ENCODE measurements around the gene NACC2. TPM values are rescaled to one million over a fixed set of nuclear protein-coding genes. Genes with fewer than 3 reads are reported as not detected.

NACC2 gene
- total RNA-seq, 2 donors from 2014 or later = 24.5 to 55.2 TPM

DNA sequence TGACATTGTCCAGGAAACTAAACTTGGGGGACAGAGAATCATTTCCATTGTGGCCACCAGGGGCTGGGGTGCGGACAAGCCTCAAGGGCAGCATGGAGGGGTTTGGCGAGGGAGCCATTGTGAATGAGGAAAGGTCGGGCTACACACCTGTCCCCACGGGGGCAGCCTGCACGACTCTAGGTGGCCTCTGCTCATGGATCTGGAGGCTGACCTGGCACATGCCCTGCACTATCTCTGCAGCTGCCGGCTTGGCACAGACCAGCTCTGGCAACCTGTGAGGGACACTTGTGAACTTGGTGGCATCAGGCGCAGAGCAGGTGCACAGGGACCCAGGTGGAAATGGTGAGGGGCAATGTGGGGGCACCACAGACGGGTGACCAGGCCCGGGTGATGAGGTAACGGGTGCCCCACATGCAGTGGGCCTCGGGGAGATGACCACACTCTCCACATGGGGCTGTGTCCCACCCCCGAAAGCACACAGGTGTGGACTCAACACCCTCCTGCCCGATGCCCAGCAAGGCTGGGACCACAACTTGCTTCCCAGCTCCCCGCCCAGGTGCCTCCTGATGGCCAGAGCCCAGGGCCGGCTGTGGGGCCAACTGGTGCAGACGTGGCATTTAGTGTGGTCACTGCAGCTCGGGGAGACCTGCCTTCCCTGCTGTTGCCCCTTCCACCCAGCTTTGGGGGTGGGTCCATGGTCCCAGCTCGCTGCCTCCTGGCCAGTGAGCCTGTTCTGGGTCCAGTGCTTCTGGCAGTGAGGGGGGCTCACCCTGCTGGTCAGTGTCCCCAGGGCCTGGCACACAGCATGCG lies 73.0 kb downstream of the NACC2 start:
- no peak overlapping the region for H3K4me3 ChIP-seq

DNA sequence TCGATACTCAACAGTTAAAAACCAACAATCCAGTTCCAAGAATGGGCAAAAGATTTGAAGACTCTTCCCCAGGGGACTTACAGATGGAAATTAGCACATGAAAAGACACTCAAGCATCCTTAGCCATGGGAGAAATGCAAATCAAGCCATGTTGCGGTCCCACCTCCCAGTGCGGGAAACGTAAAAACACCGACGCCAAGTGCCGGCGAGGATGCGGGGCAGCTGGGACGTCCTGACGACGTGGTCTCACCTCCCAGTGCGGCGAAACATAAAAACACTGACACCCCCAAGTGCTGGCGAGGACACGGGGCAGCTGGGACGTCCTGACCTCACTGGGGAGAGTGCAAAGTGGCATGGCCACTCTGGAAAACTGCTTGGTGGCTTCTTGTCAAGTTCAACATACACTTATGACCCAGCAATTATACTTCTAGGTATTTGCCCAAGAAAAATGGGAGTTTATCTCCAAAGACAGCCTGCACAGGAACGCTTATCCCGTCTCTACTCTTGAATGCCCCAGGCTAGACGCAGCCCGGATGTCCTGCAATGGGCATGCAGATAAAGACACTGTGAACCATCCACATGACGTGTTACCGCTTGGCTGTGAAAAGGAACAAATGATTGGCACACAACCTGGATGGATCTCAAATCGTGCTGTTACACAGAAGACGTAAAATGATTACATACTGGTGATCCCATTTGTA lies 73.8 kb downstream of the NACC2 start:
- Histone ChIP-seq H3K4me3 (no peak overlapping the region), H3K27me3 (replicated peaks; ENCODE audit: insufficient read depth) (no peaks in the 10 kb centered on the region), H3K27ac (no peak overlapping the region), H3K36me3 (no peaks in the 10 kb centered on the region), H3K4me1 (replicated peaks) (no peaks in the 10 kb centered on the region), H3K9me3 (no peaks in the 10 kb centered on the region)
- 83% methylated on average over 25 of the region's 25 CpGs for WGBS
- intact Hi-C loops (cut with DNase I) = no loop called here
- DNase-seq (ENCODE audit: low spot score) = no peak
- TF ChIP-seq CTCF (IDR thresholded peaks at IDR 0.05) (no peak), POLR2AphosphoS5 (IDR thresholded peaks at IDR 0.05) (no peak), POLR2A (IDR thresholded peaks at IDR 0.05) (no peak)

More for the DNA sequence above, 73.0 kb downstream of the NACC2 start:
- H3K27ac ChIP-seq = no peak overlapping the region
- no peaks in the 10 kb centered on the region for H3K4me1 ChIP-seq (replicated peaks)
- DNase-seq (ENCODE audit: low spot score) = no peak
- no peaks in the 10 kb centered on the region for H3K9me3 ChIP-seq
- no peaks in the 10 kb centered on the region for H3K27me3 ChIP-seq (replicated peaks; ENCODE audit: insufficient read depth)
- WGBS = 89% methylated on average over 19 of the region's 19 CpGs
- no peaks in the 10 kb centered on the region for H3K36me3 ChIP-seq
- intact Hi-C loops (cut with DNase I) = no loop called here
- TF ChIP-seq CTCF (IDR thresholded peaks at IDR 0.05) (no peak), POLR2AphosphoS5 (IDR thresholded peaks at IDR 0.05) (no peak), POLR2A (IDR thresholded peaks at IDR 0.05) (no peak)

DNA sequence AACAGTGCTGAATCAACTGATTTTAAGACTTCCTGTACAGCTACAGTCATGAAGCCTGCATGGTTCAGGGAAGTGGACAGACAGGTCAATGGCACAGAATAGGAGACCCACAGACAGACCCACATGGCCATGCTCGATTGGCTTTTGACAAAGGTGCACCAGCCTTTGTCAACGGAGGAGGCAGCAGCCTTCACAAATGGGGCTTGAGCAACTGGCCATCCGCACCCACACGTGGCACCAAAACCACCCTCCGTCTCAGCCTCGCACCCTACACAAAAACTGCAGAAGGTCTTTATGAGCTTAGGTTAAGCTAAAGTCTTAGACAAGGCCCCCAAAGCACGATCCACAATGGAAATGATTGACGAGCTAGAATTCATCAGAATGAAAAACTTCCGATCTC lies 74.4 kb downstream of the NACC2 start:
- TF ChIP-seq POLR2AphosphoS5 (IDR thresholded peaks at IDR 0.05) = no peak
- no peak for TF ChIP-seq POLR2A (IDR thresholded peaks at IDR 0.05)
- TF ChIP-seq CTCF (IDR thresholded peaks at IDR 0.05) = no peak
- WGBS = 82% methylated on average over 9 of the region's 9 CpGs
- intact Hi-C loops (cut with DNase I) = no loop called here
- Histone ChIP-seq H3K9me3 (no peaks in the 10 kb centered on the region), H3K4me1 (replicated peaks) (no peaks in the 10 kb centered on the region), H3K4me3 (no peak overlapping the region), H3K36me3 (no peaks in the 10 kb centered on the region), H3K27me3 (replicated peaks; ENCODE audit: insufficient read depth) (no peaks in the 10 kb centered on the region), H3K27ac (no peak overlapping the region)
- no peak for DNase-seq (ENCODE audit: low spot score)

GRCh38 chr9:136020206-136020605 lies 74.9 kb downstream of the NACC2 start:
- WGBS = 90% methylated on average over 16 of the region's 16 CpGs
- no peaks in the 10 kb centered on the region for H3K4me1 ChIP-seq (replicated peaks)
- H3K27ac ChIP-seq = no peak overlapping the region
- intact Hi-C loops (cut with DNase I) = no loop called here
- no peaks in the 10 kb centered on the region for H3K36me3 ChIP-seq
- H3K4me3 ChIP-seq = no peak overlapping the region
- TF ChIP-seq POLR2A (IDR thresholded peaks at IDR 0.05) (no peak), CTCF (IDR thresholded peaks at IDR 0.05) (no peak), POLR2AphosphoS5 (IDR thresholded peaks at IDR 0.05) (no peak)
- H3K27me3 ChIP-seq (replicated peaks; ENCODE audit: insufficient read depth) = no peaks in the 10 kb centered on the region
- no peaks in the 10 kb centered on the region for H3K9me3 ChIP-seq
- no peak for DNase-seq (ENCODE audit: low spot score)

Data from prostate gland (tissue), 2 donors.